ENCODE data around the gene RBP5.

- TF ChIP-seq, protein P1, sequence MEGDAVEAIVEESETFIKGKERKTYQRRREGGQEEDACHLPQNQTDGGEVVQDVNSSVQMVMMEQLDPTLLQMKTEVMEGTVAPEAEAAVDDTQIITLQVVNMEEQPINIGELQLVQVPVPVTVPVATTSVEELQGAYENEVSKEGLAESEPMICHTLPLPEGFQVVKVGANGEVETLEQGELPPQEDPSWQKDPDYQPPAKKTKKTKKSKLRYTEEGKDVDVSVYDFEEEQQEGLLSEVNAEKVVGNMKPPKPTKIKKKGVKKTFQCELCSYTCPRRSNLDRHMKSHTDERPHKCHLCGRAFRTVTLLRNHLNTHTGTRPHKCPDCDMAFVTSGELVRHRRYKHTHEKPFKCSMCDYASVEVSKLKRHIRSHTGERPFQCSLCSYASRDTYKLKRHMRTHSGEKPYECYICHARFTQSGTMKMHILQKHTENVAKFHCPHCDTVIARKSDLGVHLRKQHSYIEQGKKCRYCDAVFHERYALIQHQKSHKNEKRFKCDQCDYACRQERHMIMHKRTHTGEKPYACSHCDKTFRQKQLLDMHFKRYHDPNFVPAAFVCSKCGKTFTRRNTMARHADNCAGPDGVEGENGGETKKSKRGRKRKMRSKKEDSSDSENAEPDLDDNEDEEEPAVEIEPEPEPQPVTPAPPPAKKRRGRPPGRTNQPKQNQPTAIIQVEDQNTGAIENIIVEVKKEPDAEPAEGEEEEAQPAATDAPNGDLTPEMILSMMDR (IDR thresholded peaks at IDR 0.05), result no peak
- no peak for TF ChIP-seq POLR2A (IDR thresholded peaks at IDR 0.05)
Measured at GRCh38 chr12:7171854-7172253, 43.2 kb upstream of the RBP5 start.
